GM19025 (cell line): ENCODE measurements around the gene INPP5A.

Source experiments
- ATAC-seq: cut with Tn5 transposase; IDR thresholded peaks from one replicate; pipeline ENCODE4 v1.9.1; 2021; ENCODE audit warnings: mild to moderate bottlenecking, low read depth, moderate library complexity; ENCODE audit not compliant: unreplicated experiment

Gene INPP5A

DNA sequence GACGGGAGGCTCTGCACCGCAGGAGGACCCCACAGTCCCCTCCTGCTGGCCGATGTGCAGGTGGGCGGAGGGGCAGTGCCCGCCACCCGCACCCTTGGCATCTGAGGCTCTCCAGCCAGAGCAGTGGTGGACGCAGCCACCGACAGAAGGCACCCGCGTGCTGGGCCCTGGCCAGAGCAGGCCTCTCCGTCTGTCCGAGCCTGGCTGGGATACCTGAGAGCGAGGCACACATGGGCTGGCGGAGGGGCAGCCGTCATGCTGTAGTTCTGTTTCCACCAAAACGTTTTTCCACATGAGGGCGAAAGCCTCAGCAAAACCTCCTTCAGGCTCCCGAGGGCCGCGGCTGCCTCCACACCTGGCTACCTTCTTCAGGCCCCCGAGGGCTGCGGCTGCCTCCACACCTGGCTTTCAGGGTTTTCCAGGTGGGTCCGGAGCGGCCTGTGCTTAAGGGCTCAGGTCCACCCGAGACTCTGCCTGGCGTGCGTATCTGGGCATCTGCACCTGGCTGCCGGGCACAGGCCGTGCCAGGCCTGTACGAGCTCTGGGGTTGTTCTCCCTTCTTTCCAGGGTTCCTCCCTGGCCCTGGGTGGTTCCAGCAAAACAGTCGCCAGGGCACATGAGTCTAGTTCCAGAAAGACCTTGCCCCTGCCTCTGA, 115.5 kb downstream of the INPP5A start:
- no peak for ATAC-seq

DNA sequence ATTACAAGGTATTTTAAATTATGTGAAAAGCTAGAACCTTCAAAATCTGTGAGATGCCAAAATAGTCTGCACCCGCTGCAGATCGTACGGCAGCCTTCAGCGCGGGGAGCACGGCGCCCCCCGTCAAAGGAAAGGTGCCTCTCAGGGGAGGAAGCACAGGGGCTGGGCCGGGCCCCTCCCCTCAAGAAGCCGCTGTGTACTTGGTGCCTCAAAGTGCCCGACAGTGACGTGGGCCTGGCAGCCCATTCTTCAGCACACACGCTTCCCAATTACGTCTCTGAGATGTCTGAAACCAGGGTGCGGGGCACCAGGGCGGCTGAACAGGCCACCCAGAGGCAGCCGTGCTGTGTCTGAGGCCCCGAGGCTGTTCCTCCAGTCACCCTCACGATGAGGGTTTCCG, 116.1 kb downstream of the INPP5A start:
- no peak for ATAC-seq

DNA sequence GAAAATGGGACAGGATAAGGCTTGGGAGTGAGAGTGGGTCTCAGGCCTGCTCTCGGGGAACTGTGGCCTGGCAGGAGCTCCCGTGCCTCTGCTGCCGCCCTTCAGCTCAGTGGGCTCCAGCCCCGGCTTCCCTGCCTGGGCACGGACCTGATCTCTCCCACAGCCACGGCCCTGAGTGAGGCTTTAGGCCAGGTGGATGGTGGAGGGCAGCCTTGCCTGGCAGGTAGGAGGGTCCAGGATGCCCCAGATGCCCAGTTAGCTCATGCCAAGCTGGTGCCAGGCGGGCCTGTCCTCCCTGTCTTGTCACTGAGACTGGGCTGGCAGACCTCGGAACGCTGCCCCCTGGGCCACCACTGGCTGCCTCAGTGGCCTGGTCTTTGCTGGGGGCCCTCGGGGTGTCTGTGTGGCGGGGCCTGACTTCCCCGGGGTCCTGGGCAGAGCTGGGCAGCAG, 116.6 kb downstream of the INPP5A start:
- ATAC-seq, result no peak

- no peak for ATAC-seq
Measured at GRCh38 chr10:132654708-132655661, 117.4 kb downstream of the INPP5A start.

GRCh38 chr10:132655735-132656134, 118.1 kb downstream of the INPP5A start:
- no peak for ATAC-seq

DNA sequence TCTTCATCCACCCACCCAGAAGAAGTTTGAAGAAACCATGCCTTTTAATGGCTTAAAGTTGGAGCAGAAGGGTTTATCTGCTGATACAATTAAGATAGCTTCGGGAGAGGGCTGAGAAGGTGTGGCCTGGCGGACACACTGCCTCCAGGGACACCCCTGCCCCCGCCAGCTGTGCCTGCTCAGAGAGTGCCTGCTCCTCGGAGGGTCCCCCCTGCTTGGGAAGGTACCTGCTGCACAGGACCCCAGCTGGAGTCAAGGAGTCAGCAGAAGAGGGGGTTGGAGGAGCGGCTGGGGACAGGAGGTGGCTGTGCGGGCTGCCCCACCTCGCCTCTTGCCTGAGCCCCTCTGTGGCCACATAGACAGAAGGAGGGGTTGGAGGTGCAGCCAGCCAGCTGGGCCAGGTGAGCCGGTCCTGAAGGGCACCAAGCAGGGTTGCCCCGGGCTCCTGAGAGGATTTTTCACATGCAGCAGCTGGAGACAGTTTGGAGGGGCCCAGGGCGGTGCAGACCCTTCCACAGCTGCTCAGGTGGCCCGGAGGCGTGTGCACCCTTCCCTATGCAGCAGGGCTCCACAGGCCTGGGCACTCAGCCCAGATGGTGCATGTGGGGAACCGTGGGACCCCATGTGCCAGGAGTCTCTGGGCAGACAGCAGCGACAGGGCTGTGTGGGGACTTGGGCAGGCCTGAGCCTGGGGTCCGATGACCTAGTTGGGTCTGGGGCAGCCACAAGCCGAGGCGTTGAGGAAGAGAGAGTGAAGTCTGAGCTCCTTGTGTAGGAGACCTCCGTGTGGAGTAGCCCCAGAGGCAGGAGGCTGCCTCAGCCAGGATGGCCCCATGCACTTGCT, 118.9 kb downstream of the INPP5A start:
- no peak for ATAC-seq

GRCh38 chr10:132657127-132657706, 119.6 kb downstream of the INPP5A start:
- no peak for ATAC-seq

- ATAC-seq, result no peak
Measured at GRCh38 chr10:132657748-132658147, 120.2 kb downstream of the INPP5A start.

GRCh38 chr10:132658546-132659205, 121.1 kb downstream of the INPP5A start:
- no peak for ATAC-seq

GRCh38 chr10:132659206-132660091, 121.9 kb downstream of the INPP5A start:
- no peak for ATAC-seq

GRCh38 chr10:132660385-132660784, 122.8 kb downstream of the INPP5A start:
- ATAC-seq, result no peak

DNA sequence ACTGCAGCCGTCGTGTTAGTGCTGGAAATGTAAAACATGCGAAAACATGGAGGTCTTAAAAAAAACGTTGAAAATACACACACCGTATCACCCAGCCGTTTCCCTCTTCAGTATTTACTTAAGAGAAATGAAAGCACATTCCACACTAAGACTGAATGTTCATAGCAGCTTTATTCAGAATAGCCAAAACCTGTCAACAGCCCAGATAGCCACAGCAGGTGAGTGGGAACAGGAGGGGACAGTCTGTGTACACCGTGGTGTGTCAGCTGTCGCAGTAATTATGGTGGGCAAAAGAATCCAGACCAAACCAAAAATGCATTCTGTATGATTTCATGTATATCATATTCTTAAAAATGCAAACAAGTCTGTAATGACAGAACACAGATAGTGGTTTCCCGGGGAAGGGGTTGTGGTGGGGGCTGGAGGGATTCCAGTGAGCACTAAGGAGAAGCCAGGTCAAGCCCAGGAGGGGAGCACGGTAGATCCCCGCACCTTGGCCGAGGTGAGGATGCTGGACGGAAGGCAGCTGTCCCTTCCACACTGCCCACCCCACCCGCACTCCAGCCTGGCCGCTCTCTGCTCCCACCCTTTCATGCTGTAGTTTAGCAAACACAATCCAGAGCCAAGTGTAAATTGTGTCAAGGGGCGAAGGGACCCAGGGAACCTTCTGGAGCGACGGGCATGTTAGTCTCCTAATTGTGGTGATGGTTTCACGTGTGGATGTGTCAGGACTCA, 124.8 kb downstream of the INPP5A start:
- no peak for ATAC-seq

- ATAC-seq, result no peak
Measured at GRCh38 chr10:132663666-132664365, 126.2 kb downstream of the INPP5A start.

DNA sequence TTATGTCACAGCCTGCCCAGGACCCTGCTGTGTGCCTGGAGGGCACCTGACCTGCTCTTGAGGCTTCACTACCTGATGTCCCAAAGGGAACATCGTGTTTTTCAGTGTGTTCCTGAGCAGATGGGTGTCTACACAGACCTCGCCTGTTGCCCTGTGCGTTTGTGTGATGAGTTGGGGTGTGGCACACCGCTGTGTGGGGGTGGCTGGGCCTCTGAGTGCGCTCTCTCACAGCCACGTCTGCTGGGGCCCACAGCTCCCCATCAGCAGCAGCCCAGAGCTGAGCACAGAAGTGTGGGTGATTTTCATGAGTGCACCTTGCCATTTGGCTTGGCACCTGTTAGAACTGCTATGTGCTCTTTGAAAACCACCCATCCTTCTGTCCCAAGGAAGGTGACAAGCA, 126.8 kb downstream of the INPP5A start:
- ATAC-seq, result no peak

DNA sequence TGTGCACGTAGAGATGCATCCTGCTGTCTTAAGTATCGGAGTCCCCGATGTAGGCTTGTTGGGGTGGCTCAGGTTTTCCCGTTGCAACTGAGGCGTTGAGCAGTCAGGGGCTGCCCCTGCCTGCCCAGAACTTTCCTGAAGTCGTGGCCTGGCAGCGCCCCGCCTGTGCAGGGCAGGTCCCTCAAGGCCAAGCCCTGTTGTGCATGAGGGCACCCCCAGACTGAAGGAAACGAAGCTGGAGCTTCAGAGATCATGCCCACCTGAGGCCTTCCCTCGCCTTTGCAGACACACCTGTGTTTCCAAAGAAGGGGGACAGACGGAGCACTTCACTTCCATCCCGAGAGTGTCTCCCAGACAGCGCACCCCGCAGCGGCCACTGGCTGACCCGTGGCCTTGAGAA, 127.3 kb downstream of the INPP5A start:
- ATAC-seq, result no peak

- ATAC-seq, result no peak
Measured at GRCh38 chr10:132665946-132666704, 128.5 kb downstream of the INPP5A start.
